Trophoblast cell (in vitro differentiated cells and primary cell): ENCODE results near the gene TSEN54. TPM values are rescaled to one million over a fixed set of nuclear protein-coding genes. Genes with fewer than 3 reads are reported as not detected.

ENCODE experiments used
- DNase-seq, 2 donors: peaks; one replicate each; pipeline ENCODE4 v3.0.0-alpha.2; 2016
- H2AFZ ChIP-seq: 2 replicates; pipeline ENCODE4 v1.6.1; 2013; ENCODE audit warnings: low read length, moderate library complexity, mild to moderate bottlenecking; ENCODE audit not compliant: insufficient read depth, poor library complexity
- H2AK5ac ChIP-seq: 2 replicates; pipeline ENCODE4 v1.6.1; 2013; ENCODE audit warnings: mild to moderate bottlenecking, low read length
- H2BK120ac ChIP-seq: 2 replicates; pipeline ENCODE4 v1.6.1; 2013; ENCODE audit warnings: low read length, mild to moderate bottlenecking, moderate library complexity; ENCODE audit not compliant: insufficient read depth, poor library complexity
- H2BK12ac ChIP-seq: 2 replicates; pipeline ENCODE4 v1.6.1; 2013; ENCODE audit warnings: mild to moderate bottlenecking, low read length, moderate library complexity
- H2BK5ac ChIP-seq: 2 replicates; pipeline ENCODE4 v1.6.1; 2013; ENCODE audit warnings: low read length, low read depth, moderate library complexity, mild to moderate bottlenecking; ENCODE audit not compliant: poor library complexity
- H3K14ac ChIP-seq: 2 replicates; pipeline ENCODE4 v1.6.1; 2013; ENCODE audit warnings: mild to moderate bottlenecking, low read length
- H3K18ac ChIP-seq: 2 replicates; pipeline ENCODE4 v1.6.1; 2013; ENCODE audit warnings: mild to moderate bottlenecking, low read length
- H3K23ac ChIP-seq: 2 replicates; pipeline ENCODE4 v1.6.1; 2013; ENCODE audit warnings: low read length
- H3K27ac ChIP-seq: 2 replicates; pipeline ENCODE4 v1.5.1; 2013; ENCODE audit warnings: low read depth, mild to moderate bottlenecking, inconsistent platforms, low read length, moderate library complexity
- H3K27me3 ChIP-seq: 2 replicates; pipeline ENCODE4 v1.6.1; 2013; ENCODE audit warnings: inconsistent platforms, mild to moderate bottlenecking, low read length, moderate library complexity; ENCODE audit not compliant: insufficient read depth
- H3K36me3 ChIP-seq, 2 experiments: 1 replicate in 1 of 2; 2 replicates in 1 of 2; pipeline ENCODE4 v1.6.1; 2013; ENCODE audit warnings: low read length in 2 of 2, mild to moderate bottlenecking in 2 of 2, moderate library complexity in 1 of 2; ENCODE audit not compliant: insufficient read depth in 2 of 2, control insufficient read depth in 1 of 2
- H3K4ac ChIP-seq: 2 replicates; pipeline ENCODE4 v1.6.1; 2013; ENCODE audit warnings: low read depth, mild to moderate bottlenecking, low read length, moderate library complexity
- H3K4me1 ChIP-seq, 2 experiments: 1 replicate in 1 of 2; 2 replicates in 1 of 2; pipeline ENCODE4 v1.6.1; 2013; ENCODE audit warnings: low read length in 2 of 2, mild to moderate bottlenecking in 2 of 2, moderate library complexity in 1 of 2; ENCODE audit not compliant: insufficient read depth in 2 of 2, control insufficient read depth in 1 of 2
- H3K4me2 ChIP-seq: 2 replicates; pipeline ENCODE4 v1.6.1; 2013; ENCODE audit warnings: inconsistent platforms, mild to moderate bottlenecking, low read length, moderate library complexity
- H3K4me3 ChIP-seq: 2 replicates; pipeline ENCODE4 v1.5.1; 2013; ENCODE audit warnings: mild to moderate bottlenecking, low read depth, low read length, inconsistent platforms
- H3K79me1 ChIP-seq: one replicate; pipeline ENCODE4 v1.6.1; 2013; ENCODE audit warnings: low read length
- H3K79me2 ChIP-seq: 2 replicates; pipeline ENCODE4 v1.6.1; 2013; ENCODE audit warnings: low read length, mild to moderate bottlenecking; ENCODE audit not compliant: control insufficient read depth, insufficient read depth, poor library complexity
- H3K9ac ChIP-seq: 2 replicates; pipeline ENCODE4 v1.6.1; 2013; ENCODE audit warnings: mild to moderate bottlenecking, low read length
- H3K9me3 ChIP-seq: 2 replicates; pipeline ENCODE4 v1.6.1; 2013; ENCODE audit warnings: low read depth, mild to moderate bottlenecking, control low read depth, inconsistent platforms, low read length; ENCODE audit not compliant: insufficient read depth
- H4K12ac ChIP-seq: 2 replicates; pipeline ENCODE4 v1.6.1; 2013; ENCODE audit warnings: low read depth, mild to moderate bottlenecking, low read length, moderate library complexity
- H4K8ac ChIP-seq: 2 replicates; pipeline ENCODE4 v1.6.1; 2013; ENCODE audit warnings: low read depth, mild to moderate bottlenecking, low read length, moderate library complexity
- H4K91ac ChIP-seq: one replicate; pipeline ENCODE4 v1.6.1; 2013; ENCODE audit warnings: low read depth, mild to moderate bottlenecking, low read length, moderate library complexity
- whole genome bisulfite sequencing: extraction: QIAGEN DNeasy Blood & Tissue Kit; methylation state at CpG from one replicate; pipeline ENCODE4 v1.1.7; 2013; ENCODE audit warnings: missing lambda C conversion rate; ENCODE audit not compliant: insufficient read length, insufficient coverage; ENCODE audit errors: extremely low coverage; 5-methylcytosine and 5-hydroxymethylcytosine counted together
- polyA plus RNA-seq: library from polyadenylated mRNA; stranded (reverse); fragments of 200-250 nt; gene quantifications from 2 replicates; pipeline ENCODE4 v1.2.3, GENCODE V29; 2013

TSEN54 gene
- 10.4 and 11.3 TPM in 2 replicates for polyA plus RNA-seq

GRCh38 chr17:75516255-75516618 is at the start of gene TSEN54:
TSEN54 (plus strand) TSS chr17:75516528; CDS start chr17:75516561, 33 bp downstream.
- Histone ChIP-seq H3K9ac (peak within 1 kb of the TSS; percentile 72), H3K4me3 (peak within 1 kb of the TSS; percentile 90), H2BK5ac (peak within 1 kb of the TSS; percentile 86), H3K4me2 (peak within 1 kb of the TSS; percentile 88), H3K9me3 (no peaks in the 10 kb centered on the region), H3K4me1 (peaks cover 14 to 18% of the 10 kb centered on the region in 2 experiments), H2BK12ac (no peak within 1 kb of the TSS), H3K27ac (peak within 1 kb of the TSS; percentile 49), H4K8ac (peak within 1 kb of the TSS; percentile 69), H3K18ac (peak within 1 kb of the TSS; percentile 66), H3K23ac (no peak within 1 kb of the TSS), H3K79me2 (peaks cover 9% of the 10 kb centered on the region), H2AK5ac (no peak within 1 kb of the TSS), H4K91ac (peak within 1 kb of the TSS; percentile 60), H3K14ac (peak within 1 kb of the TSS; percentile 34), H4K12ac (no peak within 1 kb of the TSS), H2AFZ (peak within 1 kb of the TSS; percentile 92), H2BK120ac (peak within 1 kb of the TSS; percentile 58), H3K27me3 (no peaks in the 10 kb centered on the region), H3K4ac (no peak within 1 kb of the TSS), H3K36me3 (peaks cover 5 to 8% of the 10 kb centered on the region in 2 experiments), H3K79me1 (peaks cover 10% of the 10 kb centered on the region)
- peak; percentile 84 to 85 for DNase-seq
- WGBS: no CpG with 5 or more reads among the region's 45 CpGs

GRCh38 chr17:75468291-75468754 is 48.0 kb upstream of the TSEN54 start:
- H3K14ac ChIP-seq: no peak overlapping the region
- H3K79me1 ChIP-seq: no peaks in the 10 kb centered on the region
- H2AFZ ChIP-seq: no peak overlapping the region
- H3K18ac ChIP-seq: peak overlapping the region; percentile 21
- no peak overlapping the region for H2BK5ac ChIP-seq
- H3K9me3 ChIP-seq: no peaks in the 10 kb centered on the region
- no peak overlapping the region for H3K4ac ChIP-seq
- no peak overlapping the region for H3K27ac ChIP-seq
- H4K12ac ChIP-seq: no peak overlapping the region
- no peak overlapping the region for H4K91ac ChIP-seq
- H2BK120ac ChIP-seq: no peak overlapping the region
- no CpG with 5 or more reads among the region's 8 CpGs for WGBS
- H3K4me2 ChIP-seq: no peak overlapping the region
- H3K4me1 ChIP-seq: no peaks in the 10 kb centered on the region
- H4K8ac ChIP-seq: no peak overlapping the region
- no peak overlapping the region for H2BK12ac ChIP-seq
- no peak overlapping the region for H3K23ac ChIP-seq
- H3K27me3 ChIP-seq: no peaks in the 10 kb centered on the region
- H3K4me3 ChIP-seq: no peak overlapping the region
- no peak for DNase-seq
- no peaks in the 10 kb centered on the region for H3K79me2 ChIP-seq
- H2AK5ac ChIP-seq: no peak overlapping the region
- H3K9ac ChIP-seq: no peak overlapping the region
- H3K36me3 ChIP-seq: peaks cover 10 to 15% of the 10 kb centered on the region in 2 experiments

- H4K91ac ChIP-seq: no peak overlapping the region
- DNase-seq: peak; percentile 68 to 80
- no peak overlapping the region for H3K9ac ChIP-seq
- H3K36me3 ChIP-seq: peaks cover 13 to 19% of the 10 kb centered on the region in 2 experiments
- no peak overlapping the region for H2AFZ ChIP-seq
- H3K4me2 ChIP-seq: no peak overlapping the region
- no peak overlapping the region for H2AK5ac ChIP-seq
- H3K23ac ChIP-seq: no peak overlapping the region
- no peak overlapping the region for H2BK5ac ChIP-seq
- H3K18ac ChIP-seq: no peak overlapping the region
- H3K79me2 ChIP-seq: no peaks in the 10 kb centered on the region
- H3K4me3 ChIP-seq: no peak overlapping the region
- H3K27ac ChIP-seq: no peak overlapping the region
- no peaks in the 10 kb centered on the region for H3K79me1 ChIP-seq
- H2BK12ac ChIP-seq: no peak overlapping the region
- no peaks in the 10 kb centered on the region for H3K27me3 ChIP-seq
- H2BK120ac ChIP-seq: no peak overlapping the region
- H3K9me3 ChIP-seq: no peaks in the 10 kb centered on the region
- H3K14ac ChIP-seq: no peak overlapping the region
- no CpG with 5 or more reads among the region's 13 CpGs for WGBS
- no peak overlapping the region for H4K8ac ChIP-seq
- no peak overlapping the region for H4K12ac ChIP-seq
- H3K4me1 ChIP-seq: no peaks in the 10 kb centered on the region
- no peak overlapping the region for H3K4ac ChIP-seq
Observed at GRCh38 chr17:75468779-75469373, 47.5 kb upstream of the TSEN54 start.

GRCh38 chr17:75471207-75471606 is 45.1 kb upstream of the TSEN54 start:
- no peak overlapping the region for H3K4ac ChIP-seq
- no peak overlapping the region for H3K4me2 ChIP-seq
- no peaks in the 10 kb centered on the region for H3K27me3 ChIP-seq
- H3K79me1 ChIP-seq: no peaks in the 10 kb centered on the region
- no peak overlapping the region for H3K9ac ChIP-seq
- H3K36me3 ChIP-seq: peaks cover 21 to 23% of the 10 kb centered on the region in 2 experiments
- no peak overlapping the region for H2BK12ac ChIP-seq
- no peak overlapping the region for H3K18ac ChIP-seq
- DNase-seq: no peak
- no peak overlapping the region for H3K4me3 ChIP-seq
- no CpG with 5 or more reads among the region's 6 CpGs for WGBS
- H4K91ac ChIP-seq: no peak overlapping the region
- H2AK5ac ChIP-seq: no peak overlapping the region
- no peak overlapping the region for H3K14ac ChIP-seq
- no peak overlapping the region for H2BK120ac ChIP-seq
- H3K27ac ChIP-seq: no peak overlapping the region
- no peaks in the 10 kb centered on the region for H3K4me1 ChIP-seq
- no peak overlapping the region for H4K12ac ChIP-seq
- H2BK5ac ChIP-seq: no peak overlapping the region
- H3K9me3 ChIP-seq: no peaks in the 10 kb centered on the region
- H4K8ac ChIP-seq: no peak overlapping the region
- no peak overlapping the region for H2AFZ ChIP-seq
- H3K23ac ChIP-seq: no peak overlapping the region
- H3K79me2 ChIP-seq: no peaks in the 10 kb centered on the region
